Adrenal gland (tissue), 12 donors: Measurements from ENCODE around the gene RDH8. TPM values are rescaled to one million over a fixed set of nuclear protein-coding genes. Genes with fewer than 3 reads are reported as not detected.

Source experiments
- DNase-seq, 7 donors: peaks; one replicate each; pipeline ENCODE4 v3.0.0-alpha.2; 2019 to 2020
- H3K27ac ChIP-seq, 5 donors: fragments of 200-600 bp; sonication (generic) in 4 of 5; 1 replicate in 3 of 5; 2 replicates in 2 of 5; pipeline versions ENCODE4 v1.5.1 to v1.8.0; 2016 to 2020; ENCODE audit warnings: mild to moderate bottlenecking in 1 of 5
- H3K27me3 ChIP-seq: fragments of 200-600 bp; 2 replicates; pipeline ENCODE4 v1.8.0; 2021
- H3K36me3 ChIP-seq, 2 donors: fragments of 200-600 bp; replicated peaks in 1 of 2; 1 replicate in 1 of 2; 2 replicates in 1 of 2; pipeline versions ENCODE4 v1.5.1 to v1.8.0; 2018 to 2022
- H3K4me1 ChIP-seq, 2 donors: fragments of 200-600 bp; replicated peaks in 1 of 2; 1 replicate in 1 of 2; 2 replicates in 1 of 2; pipeline versions ENCODE4 v1.5.1 to v1.8.0; 2018 to 2021
- H3K4me3 ChIP-seq, 4 donors: fragments of 200-600 bp; sonication (generic) in 3 of 4; one replicate each; pipeline ENCODE4 v1.5.1; 2016 to 2018
- H3K9me3 ChIP-seq, 3 donors: fragments of 200-600 bp; sonication (generic) in 1 of 3; replicated peaks in 1 of 3; 1 replicate in 2 of 3; 2 replicates in 1 of 3; pipeline versions ENCODE4 v1.5.1 to v1.8.0; 2016 to 2021
- CTCF ChIP-seq, 6 experiments: fragments of 450-650 bp in 4 of 6; fragments of 200-600 bp in 2 of 6; sonication (generic) in 1 of 6; IDR thresholded peaks; 1 replicate in 5 of 6; 2 replicates in 1 of 6; pipeline versions ENCODE4 v1.5.1 to v1.8.0; 2016 to 2021; ENCODE audit warnings: antibody characterized with exemption in 6 of 6, mild to moderate bottlenecking in 2 of 6, moderate library complexity in 1 of 6
- POLR2A ChIP-seq, 2 donors: fragments of 450-650 bp; IDR thresholded peaks; one replicate each; pipeline ENCODE4 v1.6.1; 2017; ENCODE audit warnings: antibody characterized with exemption in 2 of 2, mild to moderate bottlenecking in 2 of 2, moderate library complexity in 1 of 2
- WGBS, 4 donors: extraction: QIAGEN DNeasy Blood & Tissue Kit in 2 of 4; methylation state at CpG; one replicate each; pipeline versions ENCODE4 v1.1.5 to v1.1.7; 2013 to 2017; 5-methylcytosine and 5-hydroxymethylcytosine counted together
- intact Hi-C, 2 donors: fragments of 100-400 bp; cut with DNase I; formaldehyde crosslinking; loops; one replicate each; pipeline versions ENCODE4 v1.14.1 to v1.15.0; 2022 to 2023
- polyA plus RNA-seq, 3 donors: library from polyadenylated mRNA; stranded (reverse); fragments of 200-250 nt in 2 of 3; fragments of 350-450 nt in 1 of 3; fragmentation: Illumina TruSeq in 1 of 3; extraction: RNeasy Lipid Tissue Mini Kit (QIAGEN cat#74804) in 1 of 3; gene quantifications; one replicate each; pipeline ENCODE4 v1.2.3, GENCODE V29; 2013 to 2014
- total RNA-seq, 9 donors: library from RNA; depleted of rRNA in 4 of 9; stranded (reverse); fragments of >200 nt in 4 of 9; fragments of 120-200 nt in 1 of 9; fragmentation: NEBNext Ultra II Directional in 1 of 9; extraction: Animal tissue kit (Norgen Biotek cat#: 25700) in 1 of 9; gene quantifications; one replicate each; pipeline versions ENCODE4 v1.1.0 to v1.2.4, GENCODE V29; 2013 to 2023
- donor health status: healthy with polysubstance abuse.
- donor health status: Bipolar disorder and iron deficiency.
- donor health status: DM: yes; HTN: yes; CAD: no.
- donor health status: DM: no; HTN: no; CAD: no.
- donor health status: DM: no; HTN: no; CAD: no.
- donor health status: DM: yes; HTN: yes; CAD: no.

The RDH8 gene
- total and polyA plus RNA-seq, 12 donors, result not detected

- no peaks in the 10 kb centered on the region for H3K9me3 ChIP-seq
- intact Hi-C loops, result loop anchor here in 1 of 2 donors (5.0 kb wide), 1 partner anchor 63 kb away; the partner anchor contains the start of gene OLFM2
- no peak overlapping the region for H3K27ac ChIP-seq
- H3K4me3 ChIP-seq, result no peak overlapping the region
- TF ChIP-seq POLR2A (IDR thresholded peaks at IDR 0.05) (no peak), CTCF (IDR thresholded peaks at IDR 0.05) (peak; percentile 53 to 80 (median 74))
- H3K36me3 ChIP-seq, result no peaks in the 10 kb centered on the region
- peak; percentile 73 to 86 (median 79) for DNase-seq
- 9 to 15% (median 10%) methylated on average over 16 of the region's 16 CpGs for WGBS, 4 donors
- H3K4me1 ChIP-seq, result no peaks in the 10 kb centered on the region
- H3K27me3 ChIP-seq, result no peaks in the 10 kb centered on the region
Measured at GRCh38 chr19:10000171-10000826, 13.0 kb upstream of the RDH8 start.

DNA sequence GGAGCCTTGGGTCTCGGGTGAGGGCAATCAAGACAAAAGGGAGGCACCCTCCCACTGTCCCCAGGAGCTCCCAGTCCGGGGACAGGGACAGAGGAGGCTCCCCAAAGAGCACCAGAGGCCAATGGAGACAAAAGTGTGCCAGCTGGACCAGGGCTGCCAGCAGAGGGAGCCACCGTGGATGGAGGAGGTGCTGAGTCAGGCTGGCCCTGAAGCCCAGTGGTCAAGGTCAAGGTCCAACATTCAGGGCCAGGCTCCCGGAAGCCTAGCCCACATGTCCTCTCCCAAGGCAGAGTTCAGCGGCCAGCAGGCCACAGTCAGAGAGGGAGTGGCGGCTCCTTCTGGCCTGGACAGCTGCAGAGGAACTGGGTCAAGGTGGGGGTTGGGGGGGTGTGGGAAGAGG lies 11.4 kb upstream of the RDH8 start:
- H3K4me1 ChIP-seq, result peaks cover 9 to 11% of the 10 kb centered on the region in 2 donors
- TF ChIP-seq POLR2A (IDR thresholded peaks at IDR 0.05) (no peak), CTCF (IDR thresholded peaks at IDR 0.05) (peak; percentile 17 to 69 (median 46))
- no peaks in the 10 kb centered on the region for H3K36me3 ChIP-seq
- peak; percentile 52 to 82 (median 75) for DNase-seq
- no peak overlapping the region for H3K4me3 ChIP-seq
- WGBS, 4 donors, result 21 to 51% (median 36%) methylated on average over 3 to 6 of the region's 6 CpGs
- peak overlapping the region in 1 of 5 donors; percentile 41 for H3K27ac ChIP-seq
- no peaks in the 10 kb centered on the region for H3K9me3 ChIP-seq
- intact Hi-C loops, result loop anchor here in 1 of 2 donors (5.0 kb wide), 1 partner anchor 65 kb away; the partner anchor contains the start of gene OLFM2
- H3K27me3 ChIP-seq, result no peaks in the 10 kb centered on the region

DNA sequence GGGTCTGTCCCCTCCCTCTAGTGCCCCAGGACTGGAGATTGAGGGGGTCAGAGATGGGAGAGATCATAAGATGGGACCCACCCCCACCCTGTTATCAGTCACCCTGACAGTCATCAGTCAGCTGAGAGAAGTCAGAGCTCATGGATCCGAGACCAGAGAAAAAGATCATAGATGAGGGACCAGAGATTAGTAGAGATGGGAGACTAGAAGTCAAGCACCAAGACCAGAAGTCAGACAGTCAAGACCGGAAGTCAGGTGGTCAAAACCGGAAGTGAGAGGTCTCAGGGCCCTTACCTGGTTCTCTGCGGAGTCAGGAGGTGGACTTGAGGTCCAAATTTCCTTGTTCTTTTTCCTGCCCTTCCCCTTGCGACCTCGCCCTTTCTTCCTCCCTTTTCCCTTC lies 10.0 kb upstream of the RDH8 start:
- H3K4me1 ChIP-seq, result peaks cover 9 to 11% of the 10 kb centered on the region in 2 donors
- intact Hi-C loops, result loop anchor here in 1 of 2 donors (5.0 kb wide), 1 partner anchor 66 kb away; the partner anchor contains the start of gene OLFM2

DNA sequence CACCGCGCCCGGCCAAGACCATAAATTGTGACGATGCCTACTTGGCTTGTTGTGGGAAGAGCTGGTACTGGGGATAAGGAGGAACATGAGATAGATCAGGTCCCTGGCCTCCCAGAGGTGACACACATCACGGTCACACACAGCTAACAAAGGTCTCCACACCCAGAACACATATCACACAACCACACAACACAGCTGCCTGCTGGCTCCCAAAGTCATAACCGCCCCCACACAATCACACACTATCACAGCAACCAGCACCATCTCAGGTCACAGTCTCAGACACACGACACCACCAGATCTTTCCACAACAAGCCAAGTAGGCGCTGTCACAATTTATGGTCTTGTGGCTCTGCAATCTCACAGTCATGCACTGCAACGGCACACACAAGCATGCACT lies 8.7 kb upstream of the RDH8 start:
- Histone ChIP-seq H3K4me1 (peaks cover 9 to 11% of the 10 kb centered on the region in 2 donors), H3K27me3 (peaks cover 5% of the 10 kb centered on the region), H3K36me3 (no peaks in the 10 kb centered on the region), H3K9me3 (no peaks in the 10 kb centered on the region), H3K27ac (no peak overlapping the region), H3K4me3 (no peak overlapping the region)
- TF ChIP-seq POLR2A (IDR thresholded peaks at IDR 0.05) (no peak), CTCF (IDR thresholded peaks at IDR 0.05) (no peak)
- intact Hi-C loops, result loop anchor here in 1 of 2 donors (5.0 kb wide), 1 partner anchor 67 kb away; the partner anchor contains the start of gene OLFM2
- WGBS, 4 donors, result 88 to 97% (median 92%) methylated on average over 8 to 9 of the region's 9 CpGs
- DNase-seq, result no peak

More for the DNA sequence above, 10.0 kb upstream of the RDH8 start:
- Histone ChIP-seq H3K9me3 (no peaks in the 10 kb centered on the region), H3K36me3 (no peaks in the 10 kb centered on the region), H3K27me3 (no peaks in the 10 kb centered on the region), H3K4me3 (no peak overlapping the region), H3K27ac (no peak overlapping the region)
- TF ChIP-seq POLR2A (IDR thresholded peaks at IDR 0.05), result no peak
- TF ChIP-seq CTCF (IDR thresholded peaks at IDR 0.05), result no peak
- 72 to 85% (median 83%) methylated on average over 6 of the region's 6 CpGs for WGBS, 4 donors
- no peak for DNase-seq
